Endothelial cell (in vitro differentiated cells): ENCODE data around the gene ELAPOR1. TPM values are rescaled to one million over a fixed set of nuclear protein-coding genes. Genes with fewer than 3 reads are reported as not detected.

Experiments used
- DNase-seq: peaks from one replicate; pipeline ENCODE4 v3.0.0; 2021; ENCODE audit warnings: low spot score
- H3K27ac Mint-ChIP-seq: one replicate; pipeline ENCODE4 v1.8.0; 2021; ENCODE audit warnings: mixed read lengths, inconsistent platforms; ENCODE audit not compliant: unreplicated experiment
- H3K27me3 Mint-ChIP-seq: one replicate; pipeline ENCODE4 v1.8.0; 2021; ENCODE audit warnings: mild to moderate bottlenecking, moderate library complexity, mixed read lengths, inconsistent platforms; ENCODE audit not compliant: unreplicated experiment
- H3K36me3 Mint-ChIP-seq: one replicate; pipeline ENCODE4 v1.8.0; 2021; ENCODE audit warnings: mild to moderate bottlenecking, low read depth, mixed read lengths, inconsistent platforms; ENCODE audit not compliant: unreplicated experiment
- H3K4me1 Mint-ChIP-seq: one replicate; pipeline ENCODE4 v1.8.0; 2021; ENCODE audit warnings: mild to moderate bottlenecking, mixed read lengths, inconsistent platforms; ENCODE audit not compliant: unreplicated experiment
- H3K4me3 Mint-ChIP-seq: one replicate; pipeline ENCODE4 v1.8.0; 2021; ENCODE audit warnings: mild to moderate bottlenecking, mixed read lengths, inconsistent platforms; ENCODE audit not compliant: unreplicated experiment
- H3K9me3 Mint-ChIP-seq: one replicate; pipeline ENCODE4 v1.8.0; 2021; ENCODE audit warnings: mixed read lengths, inconsistent platforms; ENCODE audit not compliant: unreplicated experiment
- total RNA-seq: library from RNA; stranded (reverse); fragmentation: NEBNext Ultra II Directional; extraction: Animal tissue kit (Norgen Biotek cat#: 25700); gene quantifications from one replicate; pipeline ENCODE4 v1.2.1, GENCODE V29; 2021; ENCODE audit not compliant: unreplicated experiment
- TF ChIP-seq, protein P1 (sequence below): fragments of 200-600 bp; sonication (generic); IDR thresholded peaks from one replicate; pipeline ENCODE4 v1.5.0; 2021; ENCODE audit warnings: antibody characterized with exemption; ENCODE audit not compliant: unreplicated experiment

The ELAPOR1 gene
- total RNA-seq, 1 donor from 2014 or later, result 0.26 TPM

DNA sequence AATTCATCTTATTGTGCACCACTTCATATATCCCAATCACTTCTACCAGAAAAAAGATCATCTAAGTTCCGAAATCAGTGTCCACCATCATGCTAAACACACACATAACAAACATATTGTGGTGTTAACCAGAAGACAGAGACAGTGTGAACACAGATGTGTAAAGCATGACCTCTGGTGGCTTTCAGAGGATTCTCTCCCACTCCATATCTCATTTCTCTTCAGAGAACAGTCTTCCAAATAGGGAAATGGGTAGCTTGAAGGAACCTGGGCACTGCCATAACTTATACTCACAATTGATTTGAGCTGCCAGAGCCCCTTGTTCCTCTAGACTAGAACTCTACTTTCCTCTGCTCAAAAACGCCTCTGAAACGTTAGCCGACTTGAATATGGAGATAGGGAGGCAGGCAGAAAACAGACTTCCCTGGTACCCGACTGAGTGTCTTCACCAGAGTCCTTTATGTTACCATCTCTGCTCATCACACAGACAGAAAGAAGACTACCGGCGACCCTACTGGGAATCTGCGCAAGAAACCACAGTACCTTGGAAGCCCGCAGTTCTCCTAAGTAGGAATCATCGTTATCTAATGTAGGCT, 1.8 kb upstream of the ELAPOR1 start:
- peaks cover 10% of the 10 kb centered on the region for H3K4me1 Mint-ChIP-seq
- peak overlapping the region; percentile 25 for H3K27ac Mint-ChIP-seq
- H3K4me3 Mint-ChIP-seq, result no peak overlapping the region
- no peaks in the 10 kb centered on the region for H3K36me3 Mint-ChIP-seq
- peaks cover 15% of the 10 kb centered on the region for H3K27me3 Mint-ChIP-seq
- no peaks in the 10 kb centered on the region for H3K9me3 Mint-ChIP-seq
- DNase-seq, result no peak
- TF ChIP-seq, protein P1, sequence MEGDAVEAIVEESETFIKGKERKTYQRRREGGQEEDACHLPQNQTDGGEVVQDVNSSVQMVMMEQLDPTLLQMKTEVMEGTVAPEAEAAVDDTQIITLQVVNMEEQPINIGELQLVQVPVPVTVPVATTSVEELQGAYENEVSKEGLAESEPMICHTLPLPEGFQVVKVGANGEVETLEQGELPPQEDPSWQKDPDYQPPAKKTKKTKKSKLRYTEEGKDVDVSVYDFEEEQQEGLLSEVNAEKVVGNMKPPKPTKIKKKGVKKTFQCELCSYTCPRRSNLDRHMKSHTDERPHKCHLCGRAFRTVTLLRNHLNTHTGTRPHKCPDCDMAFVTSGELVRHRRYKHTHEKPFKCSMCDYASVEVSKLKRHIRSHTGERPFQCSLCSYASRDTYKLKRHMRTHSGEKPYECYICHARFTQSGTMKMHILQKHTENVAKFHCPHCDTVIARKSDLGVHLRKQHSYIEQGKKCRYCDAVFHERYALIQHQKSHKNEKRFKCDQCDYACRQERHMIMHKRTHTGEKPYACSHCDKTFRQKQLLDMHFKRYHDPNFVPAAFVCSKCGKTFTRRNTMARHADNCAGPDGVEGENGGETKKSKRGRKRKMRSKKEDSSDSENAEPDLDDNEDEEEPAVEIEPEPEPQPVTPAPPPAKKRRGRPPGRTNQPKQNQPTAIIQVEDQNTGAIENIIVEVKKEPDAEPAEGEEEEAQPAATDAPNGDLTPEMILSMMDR, result no peak

DNA sequence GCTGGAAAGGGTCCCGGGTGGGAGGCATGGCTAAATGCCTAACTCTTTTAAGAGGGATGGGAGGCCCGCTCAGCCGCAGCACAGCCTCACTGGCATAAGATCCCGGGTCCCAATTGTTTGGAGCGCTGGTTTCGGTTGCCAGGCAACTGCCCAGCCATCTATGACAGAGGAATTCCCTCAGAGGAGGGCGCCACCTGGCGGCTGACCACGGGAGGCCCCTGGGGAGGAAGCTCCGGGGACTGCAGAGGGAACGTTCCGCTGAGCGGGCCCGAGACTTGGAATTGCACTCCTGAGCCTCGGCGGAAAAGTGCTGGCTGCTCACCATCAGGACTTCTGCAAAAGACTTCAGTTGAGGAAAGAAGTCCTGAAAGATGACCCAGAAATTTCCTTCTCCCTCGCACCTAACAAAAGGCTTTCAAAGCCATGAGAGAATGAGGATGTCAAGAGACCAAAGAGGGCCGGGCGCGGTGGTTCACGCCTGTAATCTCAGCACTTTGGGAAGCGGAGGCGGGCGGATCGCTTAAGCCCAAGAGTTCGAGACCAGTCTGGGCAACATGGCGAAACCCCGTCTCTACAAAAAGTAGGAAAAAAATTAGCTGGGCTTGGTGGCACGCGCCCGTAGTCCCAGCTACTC, 1.1 kb upstream of the ELAPOR1 start:
- H3K4me3 Mint-ChIP-seq, result peak overlapping the region; percentile 43
- H3K9me3 Mint-ChIP-seq, result no peaks in the 10 kb centered on the region
- DNase-seq, result peak; percentile 100
- peak overlapping the region; percentile 26 for H3K27ac Mint-ChIP-seq
- TF ChIP-seq, protein P1, result peak; percentile 95
- peaks cover 16% of the 10 kb centered on the region for H3K27me3 Mint-ChIP-seq
- peaks cover 10% of the 10 kb centered on the region for H3K4me1 Mint-ChIP-seq
- no peaks in the 10 kb centered on the region for H3K36me3 Mint-ChIP-seq

DNA sequence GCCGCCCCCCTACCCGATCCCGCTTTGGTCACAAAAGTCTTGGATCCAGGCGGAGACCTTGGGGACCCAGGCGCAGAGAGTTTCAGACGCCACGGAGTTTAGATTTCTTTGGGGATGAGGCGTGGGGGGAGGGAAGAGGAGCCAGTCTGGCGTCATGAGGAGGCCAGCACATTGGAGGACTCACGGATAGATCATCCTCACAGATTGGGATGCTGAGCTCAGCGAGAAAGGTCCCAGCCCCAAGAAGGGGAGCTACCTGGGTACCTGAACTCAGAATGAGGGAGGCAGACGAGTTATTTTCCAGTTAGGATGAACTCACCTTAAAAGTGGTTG, 393 bp downstream of the ELAPOR1 start:
- no peaks in the 10 kb centered on the region for H3K36me3 Mint-ChIP-seq
- no peak overlapping the region for H3K4me3 Mint-ChIP-seq
- H3K27me3 Mint-ChIP-seq, result peaks cover 16% of the 10 kb centered on the region
- DNase-seq, result no peak
- no peak overlapping the region for H3K27ac Mint-ChIP-seq
- TF ChIP-seq, protein P1, result no peak
- no peaks in the 10 kb centered on the region for H3K9me3 Mint-ChIP-seq
- peaks cover 10% of the 10 kb centered on the region for H3K4me1 Mint-ChIP-seq

DNA sequence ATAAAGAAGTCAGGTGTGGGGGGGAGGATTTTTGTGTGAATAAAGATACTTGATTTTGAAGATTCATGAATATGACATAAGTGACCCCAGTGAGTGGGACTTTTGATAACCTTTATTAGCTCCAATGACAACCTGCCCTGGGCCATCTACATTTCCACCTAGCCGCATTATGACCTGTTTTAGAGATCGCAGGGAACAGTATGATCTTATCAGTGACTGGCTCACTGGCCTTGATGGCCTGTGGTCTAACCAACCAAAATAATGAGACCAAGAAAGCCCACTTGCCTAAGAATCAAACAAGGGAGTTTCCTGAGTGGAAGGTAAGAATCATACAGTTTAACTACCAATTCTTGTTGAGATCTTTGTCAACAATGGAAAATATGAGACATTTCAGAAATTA, 1.8 kb downstream of the ELAPOR1 start:
- Mint-ChIP-seq H3K4me3 (no peak overlapping the region), H3K4me1 (peaks cover 10% of the 10 kb centered on the region), H3K27ac (no peak overlapping the region), H3K27me3 (peaks cover 14% of the 10 kb centered on the region), H3K9me3 (no peaks in the 10 kb centered on the region), H3K36me3 (no peaks in the 10 kb centered on the region)
- no peak for DNase-seq
- TF ChIP-seq, protein P1, result no peak

DNA sequence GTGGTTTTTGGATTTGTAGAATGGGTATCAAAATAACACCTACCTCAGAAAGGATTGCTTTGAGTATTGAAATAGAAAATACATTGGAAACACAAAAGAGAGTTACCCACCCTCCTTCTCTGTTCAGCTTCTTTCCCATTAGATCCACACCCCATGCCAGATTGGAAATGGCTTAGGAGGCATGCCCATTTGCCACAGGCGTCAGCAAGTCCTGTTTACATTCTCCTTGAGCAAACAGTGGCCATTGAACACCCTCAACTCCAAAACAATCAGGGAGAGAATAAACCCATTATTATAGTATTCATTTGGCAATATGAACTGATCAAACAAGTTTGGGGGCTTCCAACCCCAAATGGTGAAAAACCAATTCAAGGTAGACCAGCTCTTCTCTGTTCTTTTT, 2.4 kb downstream of the ELAPOR1 start:
- Mint-ChIP-seq H3K4me1 (peaks cover 8% of the 10 kb centered on the region), H3K9me3 (no peaks in the 10 kb centered on the region), H3K27me3 (peaks cover 11% of the 10 kb centered on the region), H3K27ac (no peak overlapping the region), H3K4me3 (no peak overlapping the region), H3K36me3 (no peaks in the 10 kb centered on the region)
- TF ChIP-seq, protein P1, result no peak
- DNase-seq, result no peak
